H1 (cell line): Measurements from ENCODE around the gene C2CD3. TPM values are rescaled to one million over a fixed set of nuclear protein-coding genes. Genes with fewer than 3 reads are reported as not detected.

ENCODE experiments used
- CTCF ChIA-PET: fragments of 300-600 bp; sonication (Branson Sonifier 250); formaldehyde crosslinking; loops from one replicate; lab custom pipeline; 2021; ENCODE audit not compliant: partially characterized antibody; lab: Charles Lee
- POLR2A ChIA-PET: fragments of 300-600 bp; sonication (Branson Sonifier 250); formaldehyde crosslinking; loops from one replicate; lab custom pipeline; 2021; ENCODE audit warnings: inconsistent platforms; ENCODE audit not compliant: partially characterized antibody; lab: Charles Lee
- DNase-seq, 2 experiments: peaks; one replicate each; pipeline versions ENCODE4 v3.0.0 to v3.0.0-alpha.2; 2010 to 2022; ENCODE audit warnings: low spot score in 2 of 2, low read depth in 1 of 2, mixed read lengths in 1 of 2
- FAIRE-seq: peaks from 2 replicates; lab custom pipeline; 2011; peaks lifted over from hg19 to GRCh38; lab: Jason Lieb, UNC
- H2AFZ ChIP-seq: 2 replicates; pipeline ENCODE4 v1.8.1; 2012; ENCODE audit warnings: low read length, inconsistent platforms
- H2AK5ac ChIP-seq: 2 replicates; pipeline ENCODE4 v1.6.1; 2013; ENCODE audit warnings: low read depth, low read length
- H2BK120ac ChIP-seq: replicated peaks from 2 replicates; pipeline ENCODE3; 2013; ENCODE audit warnings: low read depth, low read length, inconsistent platforms
- H2BK12ac ChIP-seq: 2 replicates; pipeline ENCODE4 v1.6.1; 2013; ENCODE audit warnings: low read depth, low read length
- H2BK15ac ChIP-seq: 2 replicates; pipeline ENCODE4 v1.6.1; 2013; ENCODE audit warnings: low read length
- H2BK20ac ChIP-seq: 2 replicates; pipeline ENCODE4 v1.6.1; 2013; ENCODE audit warnings: low read length
- H2BK5ac ChIP-seq: 2 replicates; pipeline ENCODE4 v1.6.1; 2013; ENCODE audit warnings: low read depth, low read length
- H3K14ac ChIP-seq: 2 replicates; pipeline ENCODE4 v1.6.1; 2013; ENCODE audit warnings: inconsistent platforms; ENCODE audit not compliant: insufficient read length
- H3K18ac ChIP-seq: 2 replicates; pipeline ENCODE4 v1.6.1; 2013; ENCODE audit warnings: low read length; ENCODE audit errors: extremely low read depth
- H3K23ac ChIP-seq: 2 replicates; pipeline ENCODE4 v1.6.1; 2013; ENCODE audit warnings: inconsistent platforms; ENCODE audit not compliant: insufficient read length
- H3K23me2 ChIP-seq: 2 replicates; pipeline ENCODE4 v1.6.1; 2013; ENCODE audit warnings: low read depth, low read length
- H3K27ac ChIP-seq: 2 replicates; pipeline ENCODE4 v1.6.1; 2011; ENCODE audit warnings: low read depth, low read length, inconsistent platforms
- H3K27me3 ChIP-seq, 4 experiments: replicated peaks in 1 of 4; 1 replicate in 1 of 4; 2 replicates in 3 of 4; pipeline versions ENCODE4 v1.6.1 to v1.8.1; 2011 to 2013; ENCODE audit warnings: low read length in 3 of 4, mild to moderate bottlenecking in 3 of 4, inconsistent platforms in 2 of 4, mixed read lengths in 2 of 4, moderate library complexity in 1 of 4; ENCODE audit not compliant: control insufficient read depth in 3 of 4, insufficient read depth in 3 of 4; ENCODE audit errors: extremely low read depth in 1 of 4
- H3K36me3 ChIP-seq, 4 experiments: 2 replicates each; pipeline versions ENCODE4 v1.6.1 to v1.8.1; 2011 to 2013; ENCODE audit warnings: mild to moderate bottlenecking in 4 of 4, low read length in 3 of 4, moderate library complexity in 2 of 4, control low read depth in 1 of 4, inconsistent platforms in 1 of 4; ENCODE audit not compliant: insufficient read depth in 4 of 4, control insufficient read depth in 2 of 4
- H3K4ac ChIP-seq: replicated peaks from 2 replicates; pipeline ENCODE3; 2013; ENCODE audit warnings: low read length, low read depth, mixed read lengths, inconsistent platforms; ENCODE audit not compliant: insufficient read length
- H3K4me1 ChIP-seq, 4 experiments: replicated peaks in 1 of 4; 1 replicate in 1 of 4; 2 replicates in 3 of 4; pipeline versions ENCODE4 v1.6.1 to v1.8.1; 2011 to 2013; ENCODE audit warnings: low read length in 3 of 4, inconsistent platforms in 2 of 4, mixed read lengths in 1 of 4; ENCODE audit not compliant: insufficient read depth in 4 of 4, control insufficient read depth in 3 of 4
- H3K4me2 ChIP-seq, 2 experiments: 2 replicates each; pipeline versions ENCODE4 v1.6.1 to v1.8.1; 2011 to 2013; ENCODE audit warnings: low read depth in 2 of 2, low read length in 2 of 2, control low read depth in 1 of 2, inconsistent platforms in 1 of 2, mild to moderate bottlenecking in 1 of 2; ENCODE audit not compliant: insufficient read depth in 1 of 2
- H3K4me3 ChIP-seq, 4 experiments: fragments of 200-600, 300-600 bp in 1 of 4; sonication (generic), shearing (Covaris generic), sonication (Bioruptor Twin) in 1 of 4; 2 replicates each; pipeline versions ENCODE4 v1.5.1 to v1.8.1; 2011 to 2016; ENCODE audit warnings: low read length in 4 of 4, low read depth in 3 of 4, control low read depth in 2 of 4, inconsistent platforms in 2 of 4, mild to moderate bottlenecking in 2 of 4, mixed read lengths in 1 of 4, moderate library complexity in 1 of 4; ENCODE audit not compliant: insufficient read depth in 2 of 4; ENCODE audit errors: extremely low read depth in 1 of 4
- H3K56ac ChIP-seq: replicated peaks from 2 replicates; pipeline ENCODE3; 2013; ENCODE audit warnings: low read depth, mild to moderate bottlenecking, mixed read lengths, low read length, inconsistent platforms; ENCODE audit not compliant: insufficient read length
- H3K79me1 ChIP-seq: 2 replicates; pipeline ENCODE4 v1.6.1; 2013; ENCODE audit warnings: low read depth, low read length, control low read depth
- H3K79me2 ChIP-seq, 2 experiments: 2 replicates each; pipeline versions ENCODE4 v1.6.1 to v1.8.1; 2012 to 2013; ENCODE audit warnings: low read length in 2 of 2, mild to moderate bottlenecking in 2 of 2, inconsistent platforms in 1 of 2; ENCODE audit not compliant: insufficient read depth in 2 of 2, control insufficient read depth in 1 of 2
- H3K9ac ChIP-seq, 4 experiments: replicated peaks in 1 of 4; 1 replicate in 1 of 4; 2 replicates in 3 of 4; pipeline versions ENCODE4 v1.6.1 to v1.8.1; 2011 to 2013; ENCODE audit warnings: low read depth in 3 of 4, low read length in 3 of 4, control low read depth in 2 of 4, mild to moderate bottlenecking in 2 of 4, moderate library complexity in 2 of 4, inconsistent platforms in 1 of 4; ENCODE audit errors: extremely low read depth in 1 of 4
- H3K9me3 ChIP-seq, 2 experiments: 2 replicates each; pipeline versions ENCODE4 v1.6.1 to v1.8.1; 2012 to 2013; ENCODE audit warnings: mild to moderate bottlenecking in 2 of 2, moderate library complexity in 2 of 2, control low read depth in 1 of 2, inconsistent platforms in 1 of 2, low read depth in 1 of 2, low read length in 1 of 2, mixed read lengths in 1 of 2; ENCODE audit not compliant: insufficient read depth in 2 of 2
- H4K20me1 ChIP-seq, 2 experiments: replicated peaks in 1 of 2; 2 replicates each; pipeline versions ENCODE3 to v1.8.1; 2011 to 2013; ENCODE audit warnings: inconsistent platforms in 2 of 2, low read length in 2 of 2, mild to moderate bottlenecking in 1 of 2; ENCODE audit not compliant: insufficient read depth in 2 of 2, control insufficient read depth in 1 of 2
- H4K5ac ChIP-seq: 2 replicates; pipeline ENCODE4 v1.6.1; 2013; ENCODE audit warnings: low read length, low read depth, mixed read lengths, inconsistent platforms; ENCODE audit not compliant: insufficient read length
- H4K8ac ChIP-seq: 2 replicates; pipeline ENCODE4 v1.8.0; 2013; ENCODE audit warnings: mild to moderate bottlenecking, moderate library complexity, low read length, inconsistent platforms; ENCODE audit not compliant: insufficient read depth; ENCODE audit errors: extremely low read depth
- H4K91ac ChIP-seq: replicated peaks from 2 replicates; pipeline ENCODE3; 2013; ENCODE audit warnings: low read length, mixed read lengths, inconsistent platforms; ENCODE audit not compliant: insufficient read length
- ATF3 ChIP-seq: IDR thresholded peaks from 2 replicates; pipeline ENCODE4 v1.6.1; 2011; ENCODE audit warnings: low read depth, mild to moderate bottlenecking, low read length; ENCODE audit not compliant: insufficient read depth
- BACH1 ChIP-seq: IDR thresholded peaks from 2 replicates; pipeline ENCODE4 v1.6.1; 2012; ENCODE audit warnings: low read length, improper control_type of control experiment
- CTBP2 ChIP-seq: IDR thresholded peaks from 2 replicates; pipeline ENCODE4 v1.7.0; 2011; ENCODE audit warnings: borderline replicate concordance, mild to moderate bottlenecking, moderate library complexity, mixed read lengths, low read length; ENCODE audit not compliant: insufficient read depth, insufficient read length
- MAX ChIP-seq: IDR thresholded peaks from 2 replicates; pipeline ENCODE4 v1.6.1; 2012; ENCODE audit warnings: inconsistent platforms
- RAD21 ChIP-seq, 2 experiments: IDR thresholded peaks in 1 of 2; conservative IDR thresholded peaks in 1 of 2; 2 replicates each; pipeline ENCODE4 v1.6.1; 2011; ENCODE audit warnings: low read depth in 2 of 2, low read length in 2 of 2, improper control_type of control experiment in 1 of 2, inconsistent platforms in 1 of 2, mild to moderate bottlenecking in 1 of 2, moderate library complexity in 1 of 2
- SIX5 ChIP-seq: IDR thresholded peaks from 2 replicates; pipeline ENCODE4 v1.6.1; 2011; ENCODE audit warnings: mild to moderate bottlenecking, low read depth, low read length
- SP1 ChIP-seq: IDR thresholded peaks from 2 replicates; pipeline ENCODE4 v1.6.1; 2011; ENCODE audit warnings: low read depth, low read length
- TAF7 ChIP-seq: optimal IDR thresholded peaks from 2 replicates; pipeline ENCODE3; 2011; ENCODE audit warnings: low read depth, mild to moderate bottlenecking, inconsistent platforms, low read length, moderate library complexity, borderline replicate concordance
- USF2 ChIP-seq: IDR thresholded peaks from 2 replicates; pipeline ENCODE4 v1.6.1; 2011; ENCODE audit warnings: low read length, improper control_type of control experiment
- WGBS, 2 experiments: shearing (Covaris generic) in 1 of 2; methylation state at CpG; one replicate each; pipeline versions ENCODE4 v1.1.6 to v1.1.7; 2013 to 2015; ENCODE audit warnings: low lambda C conversion rate in 2 of 2, mixed read lengths in 2 of 2, inconsistent platforms in 1 of 2, low coverage in 1 of 2, missing lambda C conversion rate in 1 of 2; ENCODE audit not compliant: insufficient replicate concordance in 2 of 2, insufficient coverage in 1 of 2, insufficient read length in 1 of 2; ENCODE audit errors: extremely low coverage in 1 of 2, missing lambda C conversion rate in 1 of 2; 5-methylcytosine and 5-hydroxymethylcytosine counted together
- polyA plus RNA-seq, 7 experiments: library from polyadenylated mRNA; depleted of rRNA in 3 of 7; stranded (reverse) in 5 of 7; unstranded in 2 of 7; fragments of >200 nt in 5 of 7; fragments of 200-250 nt in 2 of 7; gene quantifications; 1 replicate in 5 of 7; 2 replicates in 1 of 7; 4 replicates in 1 of 7; pipeline versions ENCODE4 v1.2.1 to v1.2.3, GENCODE V29; 2011 to 2013; ENCODE audit warnings: missing spikeins in 2 of 7, mixed read lengths in 2 of 7
- total RNA-seq: library from RNA; stranded (reverse); fragmentation: NEBNext Ultra II Directional; extraction: Animal tissue kit (Norgen Biotek cat#: 25700); gene quantifications from 2 replicates; pipeline ENCODE4 v1.2.1, GENCODE V29; 2021

C2CD3 gene
- total and polyA plus RNA-seq, 2 of the 8 experiments (the other 6 are each of a cell fraction or from before 2014, with no cell fraction given) = 11.0 to 29.1 TPM

GRCh38 chr11:73977856-73978519 is 192.8 kb downstream of the C2CD3 start:
- no peak overlapping the region for H2BK5ac ChIP-seq
- H2AK5ac ChIP-seq = no peak overlapping the region
- peaks cover 9% of the 10 kb centered on the region for H3K23me2 ChIP-seq
- H2BK15ac ChIP-seq = no peak overlapping the region
- no peak overlapping the region for H4K8ac ChIP-seq
- WGBS, 2 experiments = 95% methylated on average over 18 of the region's 18 CpGs; no CpG with 5 or more reads in 1 of the 2 experiments
- H3K36me3 ChIP-seq = peaks cover 20 to 67% (median 37%) of the 10 kb centered on the region in 4 experiments
- H3K18ac ChIP-seq = no peak overlapping the region
- POLR2A ChIA-PET = interaction anchor here (0.6 to 6.8 kb wide), 3 partner anchors 8 to 34 kb away, joined by 3 to 94 read pairs (median 5); no protein-coding TSS in a partner anchor
- no peaks in the 10 kb centered on the region for H3K9me3 ChIP-seq
- FAIRE-seq (no peak), DNase-seq (no peak)
- no peak overlapping the region for H3K23ac ChIP-seq
- H3K79me2 ChIP-seq = peaks cover 0 to 6% of the 10 kb centered on the region in 2 experiments; a peak in 1 of 4 replicates
- no peak overlapping the region for H3K9ac ChIP-seq
- H3K4me3 ChIP-seq = no peak overlapping the region
- H3K14ac ChIP-seq = no peak overlapping the region
- H4K91ac ChIP-seq = no peak overlapping the region
- no peak overlapping the region for H4K5ac ChIP-seq
- no peak overlapping the region for H3K56ac ChIP-seq
- H4K20me1 ChIP-seq = peaks cover 0 to 8% of the 10 kb centered on the region in 2 experiments
- no peak overlapping the region for H2BK120ac ChIP-seq
- H2BK12ac ChIP-seq = no peak overlapping the region
- H3K27me3 ChIP-seq = peaks cover 0 to 2% (median 0%) of the 10 kb centered on the region in 4 experiments; a peak in 2 of 7 replicates
- H3K4me1 ChIP-seq = peaks cover 7 to 14% (median 10%) of the 10 kb centered on the region in 4 experiments
- H2AFZ ChIP-seq = no peak overlapping the region
- CTCF ChIA-PET = interaction anchor here (4.9 kb wide), 1 partner anchor 14 kb away, joined by 22 read pairs; no protein-coding TSS in a partner anchor
- H3K27ac ChIP-seq = no peak overlapping the region
- no peak overlapping the region for H3K4ac ChIP-seq
- no peak overlapping the region for H3K4me2 ChIP-seq
- no peak overlapping the region for H2BK20ac ChIP-seq
- peaks cover 2% of the 10 kb centered on the region; the same call in 1 of the 2 replicates for H3K79me1 ChIP-seq
- TF ChIP-seq USF2 (no peak), CTBP2 (no peak), TAF7 (no peak), SP1 (no peak), ATF3 (no peak), SIX5 (no peak), BACH1 (no peak), MAX (no peak), RAD21 (IDR thresholded peaks at IDR 0.05 in 1 of 2, conservative IDR thresholded peaks at IDR 0.05 in 1 of 2; ENCODE audit: low read depth in 2 of 2, low read length in 2 of 2) (no peak)
- TF ChIP-seq, all 59 proteins: peak for 0
